Fibroblast of the aortic adventitia (primary cell): ENCODE results near the gene TIMM50. TPM values are rescaled to one million over a fixed set of nuclear protein-coding genes. Genes with fewer than 3 reads are reported as not detected.

ENCODE experiments used
- DNase-seq: peaks from one replicate; pipeline ENCODE4 v3.0.0-alpha.2; 2010; ENCODE audit warnings: low read depth
- H3K4me3 ChIP-seq: 2 replicates; pipeline ENCODE4 v1.5.1; 2011; ENCODE audit warnings: low read depth, mild to moderate bottlenecking, control low read depth, low read length, moderate library complexity
- CTCF ChIP-seq: IDR thresholded peaks from 2 replicates; pipeline ENCODE4 v1.5.1; 2011; ENCODE audit warnings: mild to moderate bottlenecking, low read length, control low read depth, inconsistent platforms; ENCODE audit not compliant: insufficient read depth
- total RNA-seq: library from RNA; depleted of rRNA; stranded (reverse); fragments of >200 nt; gene quantifications from 2 replicates; pipeline ENCODE4 v1.2.3, GENCODE V29; 2012; ENCODE audit warnings: low replicate concordance

The TIMM50 gene
- total RNA-seq, result 46.1 and 49.5 TPM in 2 replicates

DNA sequence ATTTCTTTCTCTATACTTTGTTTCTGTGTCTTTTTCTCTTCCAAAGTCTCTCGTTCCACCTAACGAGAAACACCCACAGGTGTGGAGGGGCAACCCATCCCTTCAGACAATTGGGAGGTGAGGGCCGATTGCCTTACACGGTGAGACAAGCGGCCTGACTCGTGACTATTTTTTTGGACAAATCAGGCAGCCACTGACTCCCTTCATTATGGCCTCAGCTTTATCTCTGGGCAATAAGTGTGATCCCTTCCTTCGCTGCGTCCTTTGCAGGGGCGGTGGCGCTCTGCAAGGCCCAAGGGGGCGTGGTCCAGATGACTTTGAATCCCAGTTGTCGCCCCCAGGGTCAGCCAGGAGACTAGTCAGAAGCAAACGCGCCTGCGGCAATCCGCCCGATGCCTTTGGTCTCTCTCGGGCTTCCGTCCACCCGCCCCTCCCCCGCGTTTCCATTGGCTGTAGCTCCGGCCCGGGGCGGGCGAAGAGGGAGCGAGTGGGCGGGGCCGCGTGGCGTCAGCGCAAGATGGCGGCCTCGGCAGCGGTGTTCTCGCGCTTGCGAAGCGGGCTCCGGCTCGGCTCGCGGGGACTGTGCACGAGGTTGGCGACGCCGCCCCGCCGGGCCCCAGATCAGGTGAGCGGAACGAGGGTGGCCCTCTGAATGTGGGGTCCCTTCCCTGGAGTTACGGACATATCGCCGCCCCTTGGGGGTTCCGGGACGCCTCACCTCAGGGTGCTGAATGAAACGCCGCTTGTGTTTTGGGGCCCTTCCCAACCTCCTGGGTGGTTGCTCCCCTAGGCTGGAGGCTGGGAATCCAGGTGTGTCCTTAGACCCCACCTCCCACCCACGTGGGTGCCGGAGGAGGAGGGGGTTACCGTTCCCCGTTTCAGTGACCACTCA is at the start of gene TIMM50:
TIMM50 (plus strand) TSS at position 502 of the 892 bp plus-strand sequence; CDS start at position 518, 16 bp downstream.
- H3K4me3 ChIP-seq, result peak within 1 kb of the TSS; percentile 99
- DNase-seq, result peak; percentile 87
- TF ChIP-seq CTCF, result no peak

- no peak for DNase-seq
- TF ChIP-seq CTCF, result no peak
- no peak overlapping the region for H3K4me3 ChIP-seq
These were observed 48.0 kb upstream of the TIMM50 start for GRCh38 chr19:39432677-39433025.

- no peak for TF ChIP-seq CTCF
- H3K4me3 ChIP-seq, result no peak overlapping the region
- no peak for DNase-seq
These were observed 47.1 kb upstream of the TIMM50 start for GRCh38 chr19:39433480-39434079.

DNA sequence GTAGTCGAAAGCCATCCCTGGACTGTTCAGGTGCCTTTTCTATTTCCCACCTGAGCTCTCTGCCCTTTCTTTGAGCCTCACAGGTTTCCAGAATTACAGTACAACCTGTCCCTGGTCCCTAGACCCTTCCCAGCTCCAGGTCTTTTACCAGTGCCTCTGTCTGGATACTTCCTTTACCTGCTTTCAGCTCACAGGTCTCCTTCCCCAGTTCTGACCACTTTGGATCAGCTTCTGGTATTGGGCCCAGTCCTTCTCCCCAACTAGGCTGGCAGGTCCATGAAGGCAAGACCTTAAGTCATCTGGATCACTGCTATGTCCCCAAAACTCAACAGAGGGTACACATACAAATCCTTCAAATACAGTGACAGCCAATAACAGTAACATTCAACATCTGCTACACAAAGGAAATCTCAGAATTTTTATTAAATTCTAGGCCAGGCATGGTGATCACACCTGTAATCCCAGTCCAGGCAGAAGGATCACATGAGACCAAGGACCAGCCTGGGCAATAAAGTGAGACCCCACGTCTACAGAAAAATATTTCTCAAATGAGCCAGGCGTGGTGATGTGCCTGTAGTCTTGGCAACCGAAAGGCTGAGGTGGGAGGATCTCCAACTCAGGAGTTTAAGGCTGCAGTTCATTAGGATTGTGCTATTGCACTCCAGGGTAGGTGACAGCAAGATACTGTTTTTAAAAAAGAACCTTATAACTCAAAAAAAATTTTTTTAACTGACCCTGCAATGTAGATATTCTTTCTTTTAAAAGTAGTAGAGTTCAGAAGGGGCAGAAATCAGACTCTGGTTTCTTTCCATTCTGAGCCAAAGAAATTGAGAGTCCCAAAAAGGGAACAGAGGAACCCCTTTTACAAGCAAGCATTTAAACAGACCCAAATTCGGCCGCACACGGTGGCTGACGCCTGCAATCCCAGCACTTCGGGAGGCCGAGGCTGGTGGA is 46.2 kb upstream of the TIMM50 start:
- H3K4me3 ChIP-seq, result peak overlapping the region; percentile 94
- DNase-seq, result no peak
- no peak for TF ChIP-seq CTCF

DNA sequence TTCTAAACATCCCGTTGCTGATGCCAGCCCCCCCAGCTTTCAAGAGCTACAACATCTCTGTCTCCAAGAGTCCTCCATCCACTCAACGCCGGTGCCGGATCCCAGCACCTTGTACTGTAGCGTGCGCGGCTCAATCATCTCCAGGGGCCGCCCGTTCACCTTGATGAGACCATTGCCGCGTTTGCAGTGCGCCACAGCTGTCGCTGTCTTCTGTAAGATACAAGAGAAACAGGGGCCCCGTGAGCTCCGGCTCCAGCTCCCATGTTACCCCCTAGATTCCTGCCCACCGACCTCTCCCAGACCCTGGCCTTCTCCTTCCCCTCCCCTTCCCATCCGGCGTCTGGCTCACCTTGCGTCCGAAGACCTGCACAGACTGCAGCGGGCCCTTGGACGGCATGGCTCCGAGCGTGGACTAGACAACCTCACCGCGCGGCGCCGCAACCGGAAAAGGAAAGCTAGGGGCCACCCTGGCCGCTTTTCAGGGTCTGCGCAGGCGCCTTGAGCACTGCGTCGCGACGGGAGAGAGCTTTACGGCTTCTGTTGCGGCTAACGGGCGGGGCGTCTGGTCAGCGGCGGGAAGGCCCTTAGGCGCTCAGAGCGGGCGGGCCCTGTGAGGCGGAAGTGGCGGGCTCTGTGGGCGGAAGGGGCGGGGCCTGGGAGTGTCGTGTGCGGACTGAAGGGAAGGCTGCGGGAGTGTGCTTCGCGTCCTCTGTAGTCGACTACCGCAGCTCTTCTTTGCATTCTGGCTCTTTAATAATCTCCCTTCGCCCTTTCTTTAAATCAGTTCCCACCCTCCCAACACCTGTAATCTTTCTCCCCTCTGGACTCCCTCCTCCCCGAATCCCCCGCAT is 44.9 kb upstream of the TIMM50 start, which contains the start of gene RPS16:
RPS16 (minus strand) TSS at position 451 of the 851 bp plus-strand sequence; CDS start at position 397, 54 bp downstream.
- DNase-seq, result peak; percentile 95
- TF ChIP-seq CTCF, result no peak
- H3K4me3 ChIP-seq, result peak within 1 kb of the TSS; percentile 94
